ENCODE results near the gene AHNAK. TPM values are rescaled to one million over a fixed set of nuclear protein-coding genes. Genes with fewer than 3 reads are reported as not detected.
"Not testable (repeated sequence)": the region's sequence is repeated elsewhere in the genome, so short reads cannot be mapped to it uniquely, and the experiment has no call there.

AHNAK gene
- total RNA-seq, 4 donors from 2014 or later: 1,348 to 2,181 (median 1,745) TPM

DNA sequence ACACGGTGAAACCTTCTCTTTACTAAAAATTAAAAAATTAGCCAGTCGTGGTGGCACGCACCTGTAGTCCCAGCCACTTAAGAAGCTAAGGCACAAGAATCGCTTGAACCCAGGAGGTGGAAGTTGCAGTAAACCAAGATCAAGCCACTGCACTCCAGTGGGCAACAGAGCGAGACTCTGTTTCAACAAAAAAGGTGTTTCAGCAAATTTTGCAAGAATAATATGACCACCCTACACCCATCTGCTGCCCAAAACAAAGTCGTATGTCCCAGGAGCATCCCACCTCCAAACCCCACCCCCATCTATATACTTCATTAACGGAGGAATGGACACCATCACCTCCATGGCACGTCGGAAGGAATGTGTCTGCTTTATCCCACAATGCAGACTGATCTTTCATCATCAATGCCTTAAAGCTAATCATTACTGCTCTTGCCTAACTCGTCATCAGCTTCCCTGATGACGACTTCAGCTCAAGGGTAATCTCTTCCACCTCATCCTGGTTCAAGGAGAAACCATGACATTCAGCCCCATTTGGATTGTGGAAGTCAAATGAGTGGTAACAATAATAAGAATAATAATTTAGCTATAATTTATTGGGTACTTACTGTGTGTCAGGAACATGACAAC lies 93.7 kb downstream of the AHNAK start:
- Histone ChIP-seq H3K36me3 (no peaks in the 10 kb centered on the region), H3K27me3 (no peaks in the 10 kb centered on the region), H3K4me1 (peaks cover 0 to 11% (median 0%) of the 10 kb centered on the region in 3 donors), H3K27ac (no peak overlapping the region), H3K4me3 (no peak overlapping the region), H3K9me3 (peaks cover 0 to 5% (median 0%) of the 10 kb centered on the region in 3 donors)
- TF ChIP-seq POLR2A (IDR thresholded peaks at IDR 0.05): no peak
- TF ChIP-seq POLR2AphosphoS5 (IDR thresholded peaks at IDR 0.05): no peak
- TF ChIP-seq, protein P1, sequence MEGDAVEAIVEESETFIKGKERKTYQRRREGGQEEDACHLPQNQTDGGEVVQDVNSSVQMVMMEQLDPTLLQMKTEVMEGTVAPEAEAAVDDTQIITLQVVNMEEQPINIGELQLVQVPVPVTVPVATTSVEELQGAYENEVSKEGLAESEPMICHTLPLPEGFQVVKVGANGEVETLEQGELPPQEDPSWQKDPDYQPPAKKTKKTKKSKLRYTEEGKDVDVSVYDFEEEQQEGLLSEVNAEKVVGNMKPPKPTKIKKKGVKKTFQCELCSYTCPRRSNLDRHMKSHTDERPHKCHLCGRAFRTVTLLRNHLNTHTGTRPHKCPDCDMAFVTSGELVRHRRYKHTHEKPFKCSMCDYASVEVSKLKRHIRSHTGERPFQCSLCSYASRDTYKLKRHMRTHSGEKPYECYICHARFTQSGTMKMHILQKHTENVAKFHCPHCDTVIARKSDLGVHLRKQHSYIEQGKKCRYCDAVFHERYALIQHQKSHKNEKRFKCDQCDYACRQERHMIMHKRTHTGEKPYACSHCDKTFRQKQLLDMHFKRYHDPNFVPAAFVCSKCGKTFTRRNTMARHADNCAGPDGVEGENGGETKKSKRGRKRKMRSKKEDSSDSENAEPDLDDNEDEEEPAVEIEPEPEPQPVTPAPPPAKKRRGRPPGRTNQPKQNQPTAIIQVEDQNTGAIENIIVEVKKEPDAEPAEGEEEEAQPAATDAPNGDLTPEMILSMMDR (IDR thresholded peaks at IDR 0.05): no peak
- no peak for TF ChIP-seq EP300 (IDR thresholded peaks at IDR 0.05)
- 90 to 100% methylated on average over 2 to 9 of the region's 11 CpGs for WGBS, 2 donors (ENCODE audit: low coverage in 1 of 2)
- no peak for ATAC-seq

DNA sequence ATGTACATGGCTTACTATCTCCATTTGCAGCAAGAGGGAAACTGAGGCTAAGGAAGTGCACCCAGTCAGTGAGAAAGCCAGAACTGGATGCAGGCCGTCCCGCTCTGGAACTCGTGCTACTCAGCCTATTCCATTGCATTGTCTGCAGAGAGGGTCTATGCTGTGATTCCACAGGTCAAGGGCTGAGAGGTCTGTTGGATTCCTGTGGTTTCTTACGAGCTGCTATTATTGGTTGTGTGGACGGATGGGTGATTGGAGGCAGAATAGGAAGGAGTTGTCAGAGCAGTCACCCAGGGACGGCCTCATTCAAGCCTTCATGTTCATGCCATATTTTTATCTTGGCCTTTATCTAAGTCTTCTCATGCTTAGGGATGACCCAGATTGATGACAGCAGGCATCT lies 94.3 kb downstream of the AHNAK start:
- Histone ChIP-seq H3K36me3 (no peaks in the 10 kb centered on the region), H3K27me3 (no peaks in the 10 kb centered on the region), H3K27ac (no peak overlapping the region), H3K4me1 (peaks cover 0 to 4% (median 0%) of the 10 kb centered on the region in 3 donors), H3K4me3 (no peak overlapping the region), H3K9me3 (peaks cover 0 to 5% (median 0%) of the 10 kb centered on the region in 3 donors)
- no peak for ATAC-seq
- TF ChIP-seq EP300 (IDR thresholded peaks at IDR 0.05): no peak
- no peak for TF ChIP-seq POLR2A (IDR thresholded peaks at IDR 0.05)
- TF ChIP-seq, protein P1 (IDR thresholded peaks at IDR 0.05): no peak
- no peak for TF ChIP-seq POLR2AphosphoS5 (IDR thresholded peaks at IDR 0.05)
- WGBS, 2 donors (ENCODE audit: low coverage in 1 of 2): 89 to 100% methylated on average over 4 of the region's 6 CpGs

DNA sequence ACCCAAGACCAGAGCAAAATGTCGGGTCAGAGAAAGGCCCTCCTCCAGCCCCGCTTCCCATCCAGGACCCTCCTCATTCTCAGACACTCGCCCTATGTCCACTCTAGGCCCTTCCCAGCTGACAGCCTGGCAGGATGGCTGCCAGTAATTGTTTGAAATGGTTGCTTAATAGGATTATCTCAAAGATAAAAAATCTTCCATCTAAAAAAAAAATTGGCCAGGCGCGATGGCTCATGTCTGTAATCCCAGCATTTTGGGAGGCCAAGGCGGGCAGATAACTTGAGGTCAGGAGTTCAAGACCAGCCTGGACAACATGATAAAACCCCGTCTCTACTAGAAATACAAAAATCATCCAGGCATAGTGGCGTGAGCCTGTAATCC lies 95.4 kb downstream of the AHNAK start:
- H3K27ac ChIP-seq: no peak overlapping the region
- 82 to 93% methylated on average over 5 to 6 of the region's 8 CpGs for WGBS, 2 donors (ENCODE audit: low coverage in 1 of 2)
- H3K27me3 ChIP-seq: no peaks in the 10 kb centered on the region
- ATAC-seq: no peak
- TF ChIP-seq POLR2A (IDR thresholded peaks at IDR 0.05): no peak
- TF ChIP-seq, protein P1 (IDR thresholded peaks at IDR 0.05): no peak
- TF ChIP-seq EP300 (IDR thresholded peaks at IDR 0.05): no peak
- no peak for TF ChIP-seq POLR2AphosphoS5 (IDR thresholded peaks at IDR 0.05)
- no peaks in the 10 kb centered on the region for H3K36me3 ChIP-seq
- peaks cover 0 to 2% (median 1%) of the 10 kb centered on the region in 3 donors for H3K4me1 ChIP-seq
- peaks cover 0 to 5% (median 0%) of the 10 kb centered on the region in 3 donors for H3K9me3 ChIP-seq
- no peak overlapping the region for H3K4me3 ChIP-seq

DNA sequence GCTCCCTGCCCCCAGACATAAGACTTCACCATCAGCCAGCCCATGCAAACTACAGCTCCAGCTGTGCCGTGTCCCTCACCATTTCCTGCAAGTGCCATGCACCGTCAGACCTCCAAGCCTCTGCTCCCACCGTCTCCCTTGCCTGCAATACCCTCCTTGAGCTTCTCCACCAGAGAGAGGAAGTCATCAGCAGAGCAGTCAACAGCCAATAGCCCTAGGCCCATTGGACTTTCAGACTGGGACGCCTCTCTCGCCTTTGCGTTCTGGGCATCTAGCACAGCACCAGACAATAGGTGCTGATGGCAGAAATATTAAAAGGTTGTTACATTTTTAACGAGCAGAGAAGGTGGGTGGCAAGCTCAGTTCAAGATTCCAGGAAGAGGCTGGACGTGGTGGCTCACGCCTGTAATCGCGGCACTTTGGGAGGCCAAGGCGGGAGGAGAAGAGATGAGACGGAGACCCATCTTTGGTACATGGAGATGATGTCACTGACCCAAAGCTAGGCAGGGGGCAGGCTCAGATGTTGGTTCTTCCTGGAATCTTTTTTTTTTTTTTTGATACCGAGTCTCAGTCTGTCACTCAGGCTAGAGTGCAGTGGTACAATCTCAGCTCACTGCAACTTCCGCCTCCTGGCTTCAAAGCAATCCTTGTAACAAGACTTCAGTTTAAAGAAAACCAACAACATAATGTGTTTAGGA lies 95.9 kb downstream of the AHNAK start:
- WGBS, 2 donors (ENCODE audit: low coverage in 1 of 2): 84 to 91% methylated on average over 14 to 15 of the region's 15 CpGs

DNA sequence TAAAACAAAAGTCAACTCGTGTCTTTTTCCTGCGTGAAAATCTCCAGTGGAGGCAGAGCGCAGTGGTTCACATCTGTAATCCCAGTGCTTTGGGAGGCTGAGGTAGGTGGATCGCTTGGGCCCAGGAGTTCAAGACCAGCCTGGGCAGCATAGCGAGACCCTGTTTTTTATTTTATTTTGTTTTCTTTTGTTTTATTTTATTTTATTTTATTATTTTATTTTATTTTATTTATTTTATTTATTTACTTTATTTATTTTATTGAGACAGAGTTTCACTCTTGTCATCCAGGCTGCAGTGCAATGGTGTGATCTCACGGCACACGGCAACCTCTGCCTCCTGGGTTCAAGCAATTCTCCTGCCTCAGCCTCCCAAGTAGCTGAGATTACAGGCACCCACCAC lies 96.7 kb downstream of the AHNAK start:
- H3K36me3 ChIP-seq, ATAC-seq, H3K27ac ChIP-seq, H3K27me3 ChIP-seq, H3K9me3 ChIP-seq, H3K4me3 ChIP-seq: not testable (repeated sequence)
- WGBS, 2 donors (ENCODE audit: low coverage in 1 of 2): 75 to 79% methylated on average over 4 to 7 of the region's 7 CpGs
- H3K4me1 ChIP-seq: peaks cover 0 to 15% (median 13%) of the 10 kb centered on the region in 3 donors

More for the DNA sequence above, 95.9 kb downstream of the AHNAK start:
- Histone ChIP-seq H3K27ac (no peak overlapping the region), H3K4me3 (no peak overlapping the region), H3K4me1 (peaks cover 0 to 8% (median 7%) of the 10 kb centered on the region in 3 donors), H3K9me3 (peaks cover 0 to under 1% (median 0%) of the 10 kb centered on the region in 3 donors), H3K27me3 (no peaks in the 10 kb centered on the region), H3K36me3 (no peaks in the 10 kb centered on the region)
- no peak for ATAC-seq
- no peak for TF ChIP-seq POLR2AphosphoS5 (IDR thresholded peaks at IDR 0.05)
- TF ChIP-seq, protein P1 (IDR thresholded peaks at IDR 0.05): no peak
- no peak for TF ChIP-seq POLR2A (IDR thresholded peaks at IDR 0.05)
- no peak for TF ChIP-seq EP300 (IDR thresholded peaks at IDR 0.05)

Measured in gastroesophageal sphincter (tissue), 4 donors.